K562 (cell line): ENCODE data around the gene VASH2. TPM values are rescaled to one million over a fixed set of nuclear protein-coding genes. Genes with fewer than 3 reads are reported as not detected.

Experiments used
- ADNP ChIP-seq: fragments of 200-800 bp; sonication (Bioruptor generic); IDR thresholded peaks from 2 replicates; pipeline ENCODE4 v1.6.1; 2016; ENCODE audit warnings: missing genetic modification characterization, missing compliant biosample characterization
- BCOR ChIP-seq: fragments of 450-650 bp; IDR thresholded peaks from 2 replicates; pipeline ENCODE4 v1.6.1; 2016
- CBX1 ChIP-seq: sonication (generic); IDR thresholded peaks from 2 replicates; pipeline ENCODE4 v1.6.1; 2016; ENCODE audit warnings: antibody characterized with exemption, low read depth, mild to moderate bottlenecking
- CBX2 ChIP-seq: fragments of 200-600 bp; sonication (generic); IDR thresholded peaks from one replicate; pipeline ENCODE4 v1.6.1; 2012; ENCODE audit warnings: mild to moderate bottlenecking, low read length, inconsistent platforms; ENCODE audit not compliant: insufficient read depth, poor library complexity, severe bottlenecking
- CHD4 ChIP-seq: fragments of 200-600 bp; sonication (generic); IDR thresholded peaks from 3 replicates; pipeline ENCODE4 v1.6.1; 2012; ENCODE audit warnings: low read depth, mild to moderate bottlenecking, mixed read lengths, low read length, inconsistent platforms; ENCODE audit not compliant: insufficient read depth, insufficient replicate concordance, poor library complexity, severe bottlenecking
- DACH1 ChIP-seq: fragments of 450-650 bp; IDR thresholded peaks from 2 replicates; pipeline ENCODE4 v1.6.1; 2018; ENCODE audit not compliant: partially characterized antibody
- DMBX1 ChIP-seq: fragments of 250-450 bp; sonication (Bioruptor Pico); IDR thresholded peaks from 2 replicates; pipeline ENCODE4 v1.8.0; 2022; ENCODE audit warnings: inconsistent platforms, mild to moderate bottlenecking, moderate library complexity, borderline replicate concordance
- FOXA3 ChIP-seq, 2 experiments: fragments of 450-650 bp in 1 of 2; sonication (generic) in 1 of 2; formaldehyde crosslinking; IDR thresholded peaks in 1 of 2; conservative IDR thresholded peaks in 1 of 2; 2 replicates each; pipeline versions ENCODE4 v1.4.0 to v1.8.0; 2020 to 2022; ENCODE audit warnings: mild to moderate bottlenecking in 2 of 2, missing genetic modification reagents in 1 of 2
- IFI16 ChIP-seq: fragments of 250-450 bp; sonication (Bioruptor Pico); IDR thresholded peaks from 2 replicates; pipeline ENCODE4 v2.1.2; 2022; ENCODE audit warnings: mild to moderate bottlenecking, inconsistent platforms
- NR2F6 ChIP-seq: fragments of 450-650 bp; formaldehyde crosslinking; IDR thresholded peaks from 2 replicates; pipeline ENCODE4 v1.4.0; 2020; ENCODE audit warnings: mild to moderate bottlenecking
- PHF8 ChIP-seq: fragments of 200-600 bp; sonication (generic); IDR thresholded peaks from 2 replicates; pipeline ENCODE4 v1.6.1; 2012; ENCODE audit warnings: mixed run types, mild to moderate bottlenecking, inconsistent platforms, low read length, moderate library complexity, borderline replicate concordance
- POLR2G ChIP-seq: fragments of 200-400 bp; formaldehyde crosslinking; IDR thresholded peaks from 2 replicates; pipeline ENCODE4 v1.6.1; 2017; ENCODE audit warnings: low read depth, mild to moderate bottlenecking, antibody characterized with exemption, low read length, moderate library complexity
- RBM39 ChIP-seq: fragments of 200-400 bp; formaldehyde crosslinking; optimal IDR thresholded peaks from 2 replicates; pipeline ENCODE3; 2018; ENCODE audit warnings: low read depth, low read length
- RHOXF2B ChIP-seq: fragments of 250-450 bp; sonication (Bioruptor Pico); conservative IDR thresholded peaks from 2 replicates; pipeline ENCODE4 v1.5.1; 2021
- TAF15 ChIP-seq: fragments of 200-400 bp; formaldehyde crosslinking; IDR thresholded peaks from 2 replicates; pipeline ENCODE4 v1.6.1; 2017; ENCODE audit warnings: mild to moderate bottlenecking, low read depth, low read length, moderate library complexity
- ZSCAN29 ChIP-seq: fragments of 450-650 bp; IDR thresholded peaks from 2 replicates; pipeline ENCODE4 v1.6.1; 2017
- polyA plus RNA-seq, 8 experiments: library from polyadenylated mRNA; depleted of rRNA in 4 of 8; stranded (reverse) in 5 of 8; unstranded in 3 of 8; fragments of >200 nt; fragmentation: Nextera tagmentation in 2 of 8; fragmentation: Illumina TruSeq in 1 of 8; extraction: Ambion mirVana in 2 of 8; extraction: Trizol in 1 of 8; gene quantifications; 2 replicates each; pipeline versions ENCODE4 v1.2.1 to v1.2.3, GENCODE V29; 2011 to 2014; ENCODE audit warnings: inconsistent platforms in 1 of 8, missing spikeins in 1 of 8
- total RNA-seq, 7 experiments: library from RNA; depleted of rRNA in 6 of 7; stranded (reverse); fragments of >200 nt in 6 of 7; fragmentation: Illumina TruSeq in 2 of 7; extraction: Trizol in 2 of 7; gene quantifications; 2 replicates each; pipeline versions ENCODE4 v1.2.1 to v1.2.3, GENCODE V29; 2011 to 2021; ENCODE audit warnings: low replicate concordance in 1 of 7
- TF ChIP-seq, protein P1 (sequence below), 2 experiments: fragments of 450-650 bp; IDR thresholded peaks; 2 replicates each; pipeline ENCODE4 v1.6.1; 2016; ENCODE audit warnings: mild to moderate bottlenecking in 2 of 2, borderline replicate concordance in 1 of 2, low read depth in 1 of 2, moderate library complexity in 1 of 2
- TF ChIP-seq, protein P2 (sequence below): sonication (generic); formaldehyde crosslinking; IDR thresholded peaks from 2 replicates; pipeline ENCODE4 v1.8.1; 2022; ENCODE audit warnings: missing genetic modification reagents

VASH2 gene
- total and polyA plus RNA-seq, 9 of the 15 experiments (the other 6 are each of a cell fraction or from before 2014, with no cell fraction given): 0.04 to 0.40 (median 0.10) TPM; not detected in 1

DNA sequence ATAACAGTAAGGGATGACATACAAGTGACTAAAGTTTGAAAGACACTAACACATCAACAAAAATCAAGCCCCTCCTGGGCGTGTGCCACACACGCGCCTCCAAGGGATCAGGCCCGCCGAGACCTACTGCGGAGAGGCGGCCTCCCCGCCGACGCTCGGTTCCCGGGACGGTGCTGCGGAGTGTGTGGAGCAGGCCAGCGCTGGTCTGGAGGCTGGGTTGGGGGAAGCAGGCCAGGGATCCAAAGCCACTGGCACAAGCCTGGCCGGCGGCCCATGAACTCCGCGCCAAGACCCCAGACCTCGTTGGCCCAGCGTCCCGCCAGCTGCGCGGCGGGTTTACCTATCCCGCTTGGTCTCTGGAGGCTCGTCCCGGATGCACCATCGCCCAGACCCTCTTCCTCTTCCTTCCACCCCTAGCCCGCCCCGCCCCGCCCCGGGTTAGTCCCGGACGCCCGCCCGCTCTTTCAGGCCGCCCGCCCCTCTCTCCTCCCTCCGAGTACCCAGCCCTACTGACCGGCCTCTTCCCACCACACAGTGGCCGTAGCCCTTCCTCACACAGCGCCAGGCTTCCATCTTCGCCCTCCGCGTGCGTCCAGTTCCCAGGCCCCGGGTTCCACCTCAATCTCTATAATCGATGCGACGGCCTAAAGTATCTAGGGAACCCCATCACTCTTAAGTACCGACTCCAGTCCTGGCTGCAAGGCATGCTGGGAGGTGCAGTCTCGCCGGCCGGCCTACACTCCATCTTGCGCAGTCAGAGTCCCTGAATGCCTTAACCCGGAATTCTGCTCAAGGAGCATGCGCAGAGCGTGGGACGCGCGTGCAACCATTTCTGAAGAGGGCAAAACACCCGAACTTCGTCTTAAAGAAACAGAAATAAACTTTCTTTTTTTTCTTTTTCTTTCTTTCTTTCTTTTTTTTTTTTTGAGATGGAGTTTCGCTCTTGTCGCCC lies 65.0 kb downstream of the VASH2 start, which contains the start of gene ANGEL2 (continued):
- TF ChIP-seq, protein P1, sequence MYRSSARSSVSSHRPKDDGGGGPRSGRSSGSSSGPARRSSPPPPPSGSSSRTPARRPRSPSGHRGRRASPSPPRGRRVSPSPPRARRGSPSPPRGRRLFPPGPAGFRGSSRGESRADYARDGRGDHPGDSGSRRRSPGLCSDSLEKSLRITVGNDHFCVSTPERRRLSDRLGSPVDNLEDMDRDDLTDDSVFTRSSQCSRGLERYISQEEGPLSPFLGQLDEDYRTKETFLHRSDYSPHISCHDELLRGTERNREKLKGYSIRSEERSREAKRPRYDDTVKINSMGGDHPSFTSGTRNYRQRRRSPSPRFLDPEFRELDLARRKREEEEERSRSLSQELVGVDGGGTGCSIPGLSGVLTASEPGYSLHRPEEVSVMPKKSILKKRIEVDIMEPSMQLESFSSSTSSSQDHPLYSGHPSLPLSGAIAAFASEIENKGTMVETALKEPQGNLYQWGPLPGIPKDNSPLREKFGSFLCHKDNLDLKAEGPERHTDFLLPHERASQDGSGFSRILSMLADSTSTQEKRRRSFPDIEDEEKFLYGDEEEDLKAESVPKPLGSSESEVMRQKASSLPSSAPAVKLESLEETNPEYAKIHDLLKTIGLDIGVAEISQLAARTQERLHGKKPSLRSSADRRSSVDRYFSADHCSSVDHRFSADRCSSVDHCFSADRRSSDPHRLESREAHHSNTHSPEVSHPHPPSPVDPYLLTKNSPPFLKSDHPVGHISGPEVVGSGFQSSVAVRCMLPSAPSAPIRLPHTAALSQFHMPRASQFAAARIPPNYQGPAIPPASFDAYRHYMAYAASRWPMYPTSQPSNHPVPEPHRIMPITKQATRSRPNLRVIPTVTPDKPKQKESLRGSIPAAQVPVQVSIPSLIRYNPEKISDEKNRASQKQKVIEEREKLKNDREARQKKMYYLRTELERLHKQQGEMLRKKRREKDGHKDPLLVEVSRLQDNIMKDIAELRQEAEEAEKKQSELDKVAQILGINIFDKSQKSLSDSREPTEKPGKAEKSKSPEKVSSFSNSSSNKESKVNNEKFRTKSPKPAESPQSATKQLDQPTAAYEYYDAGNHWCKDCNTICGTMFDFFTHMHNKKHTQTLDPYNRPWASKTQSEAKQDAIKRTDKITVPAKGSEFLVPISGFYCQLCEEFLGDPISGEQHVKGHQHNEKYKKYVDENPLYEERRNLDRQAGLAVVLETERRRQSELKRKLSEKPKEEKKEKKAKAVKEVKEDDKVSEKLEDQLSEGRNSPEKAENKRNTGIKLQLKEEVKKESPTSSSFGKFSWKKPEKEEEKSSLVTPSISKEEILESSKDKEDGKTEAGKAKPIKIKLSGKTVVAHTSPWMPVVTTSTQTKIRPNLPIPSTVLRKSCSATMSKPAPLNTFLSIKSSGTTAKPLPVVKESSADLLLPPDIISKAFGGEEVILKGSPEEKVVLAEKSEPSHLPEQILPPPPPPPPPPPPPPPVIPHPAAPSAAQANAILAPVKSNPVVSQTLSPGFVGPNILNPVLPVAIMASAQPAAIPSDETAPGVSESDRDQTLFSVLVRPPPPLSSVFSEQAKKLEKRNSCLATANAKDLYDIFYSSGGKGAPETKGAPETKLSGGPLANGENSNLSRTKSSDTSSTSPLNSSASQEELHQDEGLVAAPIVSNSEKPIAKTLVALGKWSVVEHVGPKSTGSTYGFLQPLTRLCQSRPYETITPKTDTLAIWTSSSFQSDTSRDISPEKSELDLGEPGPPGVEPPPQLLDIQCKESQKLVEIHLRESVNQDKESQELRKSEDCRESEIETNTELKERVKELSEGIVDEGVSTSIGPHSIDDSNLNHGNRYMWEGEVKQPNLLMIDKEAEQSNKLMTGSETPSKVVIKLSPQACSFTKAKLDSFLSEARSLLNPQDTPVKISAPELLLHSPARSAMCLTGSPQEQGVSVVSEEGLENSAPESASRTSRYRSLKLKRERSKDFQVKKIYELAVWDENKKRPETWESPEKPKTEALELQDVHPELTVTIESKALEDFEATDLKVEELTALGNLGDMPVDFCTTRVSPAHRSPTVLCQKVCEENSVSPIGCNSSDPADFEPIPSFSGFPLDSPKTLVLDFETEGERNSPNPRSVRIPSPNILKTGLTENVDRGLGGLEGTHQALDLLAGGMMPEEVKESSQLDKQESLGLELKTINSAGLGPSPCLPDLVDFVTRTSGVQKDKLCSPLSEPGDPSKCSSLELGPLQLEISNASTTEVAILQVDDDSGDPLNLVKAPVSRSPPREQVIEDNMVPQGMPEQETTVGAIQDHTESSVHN (IDR thresholded peaks at IDR 0.05; ENCODE audit: borderline replicate concordance in 1 of 2, low read depth in 1 of 2): no peak
- TF ChIP-seq TAF15: no peak
- no peak for TF ChIP-seq CHD4
- peak; percentile 80 for TF ChIP-seq CBX1
- no peak for TF ChIP-seq IFI16 (CRISPR knock-in tag)
- TF ChIP-seq POLR2G: peak; percentile 86
- TF ChIP-seq PHF8: peak; percentile 95
- TF ChIP-seq CBX2: no peak
- TF ChIP-seq FOXA3 (CRISPR knock-in tag; conservative IDR thresholded peaks at IDR 0.05 in 1 of 2, IDR thresholded peaks at IDR 0.05 in 1 of 2): peak in 1 of 2 experiments; percentile 69; a peak in 1 of 4 replicates
- no peak for TF ChIP-seq BCOR
- TF ChIP-seq, protein P2, sequence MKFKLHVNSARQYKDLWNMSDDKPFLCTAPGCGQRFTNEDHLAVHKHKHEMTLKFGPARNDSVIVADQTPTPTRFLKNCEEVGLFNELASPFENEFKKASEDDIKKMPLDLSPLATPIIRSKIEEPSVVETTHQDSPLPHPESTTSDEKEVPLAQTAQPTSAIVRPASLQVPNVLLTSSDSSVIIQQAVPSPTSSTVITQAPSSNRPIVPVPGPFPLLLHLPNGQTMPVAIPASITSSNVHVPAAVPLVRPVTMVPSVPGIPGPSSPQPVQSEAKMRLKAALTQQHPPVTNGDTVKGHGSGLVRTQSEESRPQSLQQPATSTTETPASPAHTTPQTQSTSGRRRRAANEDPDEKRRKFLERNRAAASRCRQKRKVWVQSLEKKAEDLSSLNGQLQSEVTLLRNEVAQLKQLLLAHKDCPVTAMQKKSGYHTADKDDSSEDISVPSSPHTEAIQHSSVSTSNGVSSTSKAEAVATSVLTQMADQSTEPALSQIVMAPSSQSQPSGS (CRISPR knock-in tag): no peak
- TF ChIP-seq DMBX1: peak; percentile 13; the same call in 1 of the 2 replicates
- peak; percentile 26; the same call in 1 of the 2 replicates for TF ChIP-seq RHOXF2B (CRISPR knock-in tag)
- TF ChIP-seq NR2F6: no peak
- TF ChIP-seq ZSCAN29: no peak
- no peak for TF ChIP-seq RBM39
- no peak for TF ChIP-seq ADNP (tag)
- TF ChIP-seq DACH1: no peak
